Measurements from ENCODE around the gene LIMS1. TPM values are rescaled to one million over a fixed set of nuclear protein-coding genes. Genes with fewer than 3 reads are reported as not detected.
"Not testable (repeated sequence)": the region's sequence is repeated elsewhere in the genome, so short reads cannot be mapped to it uniquely, and the experiment has no call there.

The LIMS1 gene
- total and polyA plus RNA-seq, 2 donors: 27.1 to 28.5 TPM

DNA sequence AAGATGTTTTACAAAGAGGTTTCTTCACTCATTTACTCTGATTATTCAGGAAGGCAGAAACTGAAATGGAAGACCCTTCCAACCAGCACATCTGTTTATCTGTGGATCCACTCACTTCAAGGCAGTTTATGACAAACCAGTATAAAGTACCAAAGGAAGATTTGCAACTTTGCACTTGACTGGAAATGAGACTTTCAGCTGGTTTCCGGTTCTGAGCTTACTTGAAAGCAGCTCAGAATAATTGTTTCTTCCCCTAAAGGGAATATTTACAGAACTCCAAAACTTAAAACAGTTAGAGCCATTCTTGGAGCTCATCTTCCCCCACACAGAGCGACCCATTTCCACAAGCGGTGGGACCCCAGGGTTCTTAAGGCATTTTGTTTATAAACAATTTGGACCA is 129.8 kb downstream of the LIMS1 start:
- H3K27me3 ChIP-seq (ENCODE audit: control insufficient read depth in 2 of 2, insufficient read depth in 1 of 2, low read length in 1 of 2); H3K9me3 ChIP-seq (ENCODE audit: control insufficient read depth in 2 of 2, insufficient read depth in 1 of 2, low read length in 1 of 2); H3K4me1 ChIP-seq (ENCODE audit: control insufficient read depth in 2 of 2, insufficient read depth in 2 of 2, low read length in 2 of 2); DNase-seq (ENCODE audit: low read depth in 6 of 9, low spot score in 9 of 9); H3K27ac ChIP-seq (ENCODE audit: low read depth in 1 of 2, low read length in 1 of 2); H3K4me3 ChIP-seq (ENCODE audit: low read length in 2 of 2); H3K36me3 ChIP-seq (ENCODE audit: control insufficient read depth in 2 of 2, insufficient read depth in 2 of 2, low read length in 1 of 2): not testable (repeated sequence)
- 57% methylated on average over 3 of the region's 3 CpGs for WGBS

DNA sequence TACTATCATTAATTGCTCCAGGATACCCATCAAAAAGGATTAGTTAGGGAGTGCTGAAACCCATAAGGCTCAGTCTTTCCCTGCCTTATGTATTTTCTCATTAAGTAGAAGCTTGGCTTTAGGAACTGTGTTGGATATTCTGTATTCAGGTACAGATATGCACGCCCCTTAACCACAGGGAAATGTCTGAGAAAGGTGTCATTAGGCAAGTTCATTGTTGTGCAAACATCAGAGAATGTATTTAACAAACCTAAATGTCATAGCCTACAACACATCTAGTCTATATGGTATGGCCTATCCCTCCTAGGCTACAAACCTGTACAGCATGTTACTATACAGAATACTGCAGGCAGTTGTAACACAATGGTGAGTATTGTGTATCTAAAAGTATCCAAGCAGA is 130.7 kb downstream of the LIMS1 start:
- not testable (repeated sequence) for H3K9me3 ChIP-seq (ENCODE audit: control insufficient read depth in 2 of 2, insufficient read depth in 1 of 2, low read length in 1 of 2); H3K27me3 ChIP-seq (ENCODE audit: control insufficient read depth in 2 of 2, insufficient read depth in 1 of 2, low read length in 1 of 2); H3K36me3 ChIP-seq (ENCODE audit: control insufficient read depth in 2 of 2, insufficient read depth in 2 of 2, low read length in 1 of 2); DNase-seq (ENCODE audit: low read depth in 6 of 9, low spot score in 9 of 9); H3K4me3 ChIP-seq (ENCODE audit: low read length in 2 of 2); H3K27ac ChIP-seq (ENCODE audit: low read depth in 1 of 2, low read length in 1 of 2); H3K4me1 ChIP-seq (ENCODE audit: control insufficient read depth in 2 of 2, insufficient read depth in 2 of 2, low read length in 2 of 2)
- WGBS: 93% methylated on average over 1 of the region's 1 CpG

GRCh38 chr2:108665975-108666374 is 131.7 kb downstream of the LIMS1 start:
- DNase-seq (ENCODE audit: low read depth in 6 of 9, low spot score in 9 of 9); H3K9me3 ChIP-seq (ENCODE audit: control insufficient read depth in 2 of 2, insufficient read depth in 1 of 2, low read length in 1 of 2); H3K27ac ChIP-seq (ENCODE audit: low read depth in 1 of 2, low read length in 1 of 2); H3K4me3 ChIP-seq (ENCODE audit: low read length in 2 of 2); H3K36me3 ChIP-seq (ENCODE audit: control insufficient read depth in 2 of 2, insufficient read depth in 2 of 2, low read length in 1 of 2); H3K4me1 ChIP-seq (ENCODE audit: control insufficient read depth in 2 of 2, insufficient read depth in 2 of 2, low read length in 2 of 2); H3K27me3 ChIP-seq (ENCODE audit: control insufficient read depth in 2 of 2, insufficient read depth in 1 of 2, low read length in 1 of 2): not testable (repeated sequence)
- WGBS: 89% methylated on average over 2 of the region's 4 CpGs

- H3K27me3 ChIP-seq (ENCODE audit: control insufficient read depth in 2 of 2, insufficient read depth in 1 of 2, low read length in 1 of 2); H3K4me1 ChIP-seq (ENCODE audit: control insufficient read depth in 2 of 2, insufficient read depth in 2 of 2, low read length in 2 of 2); DNase-seq (ENCODE audit: low read depth in 6 of 9, low spot score in 9 of 9); H3K27ac ChIP-seq (ENCODE audit: low read depth in 1 of 2, low read length in 1 of 2); H3K36me3 ChIP-seq (ENCODE audit: control insufficient read depth in 2 of 2, insufficient read depth in 2 of 2, low read length in 1 of 2); H3K4me3 ChIP-seq (ENCODE audit: low read length in 2 of 2); H3K9me3 ChIP-seq (ENCODE audit: control insufficient read depth in 2 of 2, insufficient read depth in 1 of 2, low read length in 1 of 2): not testable (repeated sequence)
- 96% methylated on average over 2 of the region's 2 CpGs for WGBS
These were observed 132.9 kb downstream of the LIMS1 start for GRCh38 chr2:108667140-108667539.

DNA sequence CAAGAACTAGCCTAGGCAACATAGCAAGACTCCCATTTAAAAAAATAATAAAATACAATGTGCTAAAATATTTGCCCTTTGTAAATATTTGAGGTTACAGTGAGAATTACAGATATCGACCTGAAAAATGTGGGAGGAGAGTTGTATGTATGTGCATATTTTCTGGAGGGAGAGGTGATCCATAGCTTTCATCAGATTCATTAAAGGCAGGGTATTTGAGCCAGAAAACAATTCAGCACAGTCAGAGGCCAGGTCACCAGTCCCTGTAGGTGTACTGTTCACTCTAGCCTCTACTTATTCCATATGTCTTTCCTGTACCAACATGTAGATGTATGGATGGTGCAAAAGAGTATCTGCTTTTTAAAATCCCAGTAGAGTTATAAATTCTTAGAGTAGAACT is 136.0 kb downstream of the LIMS1 start:
- H3K9me3 ChIP-seq (ENCODE audit: control insufficient read depth in 2 of 2, insufficient read depth in 1 of 2, low read length in 1 of 2); H3K4me1 ChIP-seq (ENCODE audit: control insufficient read depth in 2 of 2, insufficient read depth in 2 of 2, low read length in 2 of 2); H3K36me3 ChIP-seq (ENCODE audit: control insufficient read depth in 2 of 2, insufficient read depth in 2 of 2, low read length in 1 of 2); H3K27me3 ChIP-seq (ENCODE audit: control insufficient read depth in 2 of 2, insufficient read depth in 1 of 2, low read length in 1 of 2); H3K4me3 ChIP-seq (ENCODE audit: low read length in 2 of 2); DNase-seq (ENCODE audit: low read depth in 6 of 9, low spot score in 9 of 9); H3K27ac ChIP-seq (ENCODE audit: low read depth in 1 of 2, low read length in 1 of 2): not testable (repeated sequence)
- WGBS: 96% methylated on average over 1 of the region's 1 CpG

- not testable (repeated sequence) for H3K4me1 ChIP-seq (ENCODE audit: control insufficient read depth in 2 of 2, insufficient read depth in 2 of 2, low read length in 2 of 2); DNase-seq (ENCODE audit: low read depth in 6 of 9, low spot score in 9 of 9); H3K27me3 ChIP-seq (ENCODE audit: control insufficient read depth in 2 of 2, insufficient read depth in 1 of 2, low read length in 1 of 2); H3K36me3 ChIP-seq (ENCODE audit: control insufficient read depth in 2 of 2, insufficient read depth in 2 of 2, low read length in 1 of 2); H3K4me3 ChIP-seq (ENCODE audit: low read length in 2 of 2); H3K9me3 ChIP-seq (ENCODE audit: control insufficient read depth in 2 of 2, insufficient read depth in 1 of 2, low read length in 1 of 2); H3K27ac ChIP-seq (ENCODE audit: low read depth in 1 of 2, low read length in 1 of 2)
- WGBS: 70% methylated on average over 1 of the region's 6 CpGs
These were observed 138.0 kb downstream of the LIMS1 start for GRCh38 chr2:108672200-108672805.

DNA sequence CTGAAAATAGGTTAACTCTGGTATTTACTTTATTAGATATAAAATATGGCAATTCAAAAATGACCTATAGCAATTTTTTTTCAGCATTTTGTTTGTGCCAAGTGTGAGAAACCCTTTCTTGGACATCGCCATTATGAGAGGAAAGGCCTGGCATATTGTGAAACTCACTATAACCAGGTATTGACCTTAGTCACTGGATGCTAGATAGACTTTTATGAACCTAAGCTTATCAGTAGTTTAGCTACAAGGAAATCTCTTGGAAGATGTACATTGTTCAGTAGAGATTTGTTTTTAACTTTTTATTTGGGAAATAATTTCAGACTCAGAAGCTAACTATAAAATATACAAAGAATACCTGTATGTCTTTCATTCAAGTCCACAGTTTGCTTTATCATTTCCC is 142.3 kb downstream of the LIMS1 start:
- H3K4me3 ChIP-seq (ENCODE audit: low read length in 2 of 2); H3K27ac ChIP-seq (ENCODE audit: low read depth in 1 of 2, low read length in 1 of 2); H3K4me1 ChIP-seq (ENCODE audit: control insufficient read depth in 2 of 2, insufficient read depth in 2 of 2, low read length in 2 of 2); H3K9me3 ChIP-seq (ENCODE audit: control insufficient read depth in 2 of 2, insufficient read depth in 1 of 2, low read length in 1 of 2); DNase-seq (ENCODE audit: low read depth in 6 of 9, low spot score in 9 of 9); H3K36me3 ChIP-seq (ENCODE audit: control insufficient read depth in 2 of 2, insufficient read depth in 2 of 2, low read length in 1 of 2); H3K27me3 ChIP-seq (ENCODE audit: control insufficient read depth in 2 of 2, insufficient read depth in 1 of 2, low read length in 1 of 2): not testable (repeated sequence)
- no CpG with 5 or more reads among the region's 1 CpG for WGBS

DNA sequence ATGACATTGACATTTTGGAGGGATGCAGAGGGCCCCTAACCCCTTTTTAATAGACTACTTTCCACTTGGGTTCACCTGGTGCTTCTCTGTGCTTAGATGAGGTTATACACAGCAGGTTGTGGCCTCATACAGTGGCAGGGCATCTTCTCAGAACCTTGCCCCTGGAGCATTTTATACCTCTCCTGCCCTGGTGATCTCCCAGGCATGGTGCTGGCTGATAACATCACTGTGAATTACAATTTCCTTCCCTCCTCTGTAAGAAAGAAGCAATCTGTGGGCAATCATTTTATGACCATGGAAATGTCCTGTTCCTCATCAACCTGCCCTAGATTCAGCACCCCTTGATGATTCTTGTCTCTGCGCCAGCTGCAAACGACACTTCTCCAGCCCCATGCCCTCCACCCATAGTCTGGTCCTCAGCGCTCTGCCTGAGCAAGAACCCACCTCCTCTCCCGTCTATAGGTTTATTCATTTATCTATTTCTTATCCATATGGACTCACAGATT is 143.0 kb downstream of the LIMS1 start:
- not testable (repeated sequence) for H3K36me3 ChIP-seq (ENCODE audit: control insufficient read depth in 2 of 2, insufficient read depth in 2 of 2, low read length in 1 of 2); H3K4me1 ChIP-seq (ENCODE audit: control insufficient read depth in 2 of 2, insufficient read depth in 2 of 2, low read length in 2 of 2); DNase-seq (ENCODE audit: low read depth in 6 of 9, low spot score in 9 of 9); H3K4me3 ChIP-seq (ENCODE audit: low read length in 2 of 2); H3K27ac ChIP-seq (ENCODE audit: low read depth in 1 of 2, low read length in 1 of 2); H3K9me3 ChIP-seq (ENCODE audit: control insufficient read depth in 2 of 2, insufficient read depth in 1 of 2, low read length in 1 of 2); H3K27me3 ChIP-seq (ENCODE audit: control insufficient read depth in 2 of 2, insufficient read depth in 1 of 2, low read length in 1 of 2)
- 64% methylated on average over 4 of the region's 4 CpGs for WGBS

DNA sequence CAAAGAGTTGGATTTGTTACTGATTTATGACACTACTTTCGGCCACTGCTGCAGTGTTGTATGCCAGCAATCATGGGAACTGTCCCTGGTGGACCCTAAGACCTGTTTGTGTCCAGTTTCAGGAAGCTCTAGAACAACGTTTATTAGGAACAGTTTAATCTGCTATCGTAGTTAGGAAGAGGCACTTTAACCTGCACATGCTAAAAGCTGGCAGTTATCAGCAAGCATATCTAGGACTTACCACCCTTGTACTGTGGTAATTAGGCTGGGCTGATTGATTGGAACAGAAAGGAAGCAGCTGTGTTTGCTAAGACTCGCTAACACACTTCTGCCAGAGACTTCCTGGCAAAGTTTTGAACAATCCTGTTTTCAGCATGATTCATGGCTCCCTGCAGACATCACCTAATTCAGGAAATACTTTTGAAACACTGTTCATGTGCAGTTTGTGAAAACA is 144.0 kb downstream of the LIMS1 start:
- not testable (repeated sequence) for H3K9me3 ChIP-seq (ENCODE audit: control insufficient read depth in 2 of 2, insufficient read depth in 1 of 2, low read length in 1 of 2); H3K36me3 ChIP-seq (ENCODE audit: control insufficient read depth in 2 of 2, insufficient read depth in 2 of 2, low read length in 1 of 2); H3K4me3 ChIP-seq (ENCODE audit: low read length in 2 of 2); H3K27me3 ChIP-seq (ENCODE audit: control insufficient read depth in 2 of 2, insufficient read depth in 1 of 2, low read length in 1 of 2); H3K27ac ChIP-seq (ENCODE audit: low read depth in 1 of 2, low read length in 1 of 2); H3K4me1 ChIP-seq (ENCODE audit: control insufficient read depth in 2 of 2, insufficient read depth in 2 of 2, low read length in 2 of 2)
- 9% methylated on average over 4 of the region's 4 CpGs for WGBS
- DNase-seq (ENCODE audit: low read depth in 6 of 9, low spot score in 9 of 9): peak in 1 of 9 donors; percentile 13

DNA sequence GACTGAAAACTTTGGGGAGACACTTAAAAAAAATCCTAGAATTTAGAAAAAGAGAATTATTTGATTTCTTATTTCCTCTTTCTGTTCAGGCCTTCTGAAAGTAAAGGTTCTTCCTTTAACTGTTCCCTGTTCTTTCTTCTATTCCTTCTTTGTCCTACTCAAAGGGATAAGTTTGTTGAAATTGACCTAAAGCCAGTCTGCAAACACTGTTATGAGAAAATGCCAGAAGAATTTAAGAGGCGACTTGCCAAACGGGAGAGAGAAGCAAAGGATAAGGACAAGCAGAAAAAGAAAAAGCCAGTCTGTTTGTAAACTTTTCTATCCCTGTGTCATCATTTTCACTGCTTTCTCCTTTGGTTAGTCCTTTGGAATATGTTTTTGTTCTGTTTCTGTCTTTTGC is 146.5 kb downstream of the LIMS1 start:
- H3K27ac ChIP-seq (ENCODE audit: low read depth in 1 of 2, low read length in 1 of 2); H3K4me1 ChIP-seq (ENCODE audit: control insufficient read depth in 2 of 2, insufficient read depth in 2 of 2, low read length in 2 of 2); H3K4me3 ChIP-seq (ENCODE audit: low read length in 2 of 2); H3K9me3 ChIP-seq (ENCODE audit: control insufficient read depth in 2 of 2, insufficient read depth in 1 of 2, low read length in 1 of 2); H3K27me3 ChIP-seq (ENCODE audit: control insufficient read depth in 2 of 2, insufficient read depth in 1 of 2, low read length in 1 of 2); H3K36me3 ChIP-seq (ENCODE audit: control insufficient read depth in 2 of 2, insufficient read depth in 2 of 2, low read length in 1 of 2); DNase-seq (ENCODE audit: low read depth in 6 of 9, low spot score in 9 of 9): not testable (repeated sequence)
- WGBS: no CpG with 5 or more reads among the region's 2 CpGs

Measured in thymus (tissue), 11 donors.